RWPE1 (cell line): ENCODE data around the gene CGB8.
A peak's percentile ranks its signal among the peaks of the same experiment; 100 is the strongest.
"Not testable (repeated sequence)": the region's sequence is repeated elsewhere in the genome, so short reads cannot be mapped to it uniquely, and the experiment has no call there.

Experiments used
- CTCF ChIA-PET: fragments of 350-600 bp; sonication (Branson Sonifier 250); formaldehyde crosslinking; extraction: SDS; loops from one replicate; lab custom pipeline; 2021; lab: Yijun Ruan, JAX
- POLR2A ChIA-PET: fragments of 400-600 bp; formaldehyde crosslinking; extraction: SDS; loops from one replicate; lab custom pipeline; 2020; ENCODE audit warnings: antibody characterized with exemption; ENCODE audit not compliant: low non-redundant PET; lab: Yijun Ruan, JAX
- DNase-seq: peaks from one replicate; pipeline ENCODE4 v3.0.0; 2012; ENCODE audit warnings: low spot score
- H3K27ac ChIP-seq: fragments of 450-650 bp; 2 replicates; pipeline ENCODE4 v1.5.1; 2017
- CTCF ChIP-seq: fragments of 450-650 bp; conservative IDR thresholded peaks from 2 replicates; pipeline ENCODE4 v1.5.1; 2017; ENCODE audit warnings: low read depth, mild to moderate bottlenecking

CGB8 gene

GRCh38 chr19:49085868-49086232 lies 36.9 kb upstream of the CGB8 start:
- POLR2A ChIA-PET: no interaction called here
- CTCF ChIA-PET: no interaction called here
- no peak for DNase-seq

GRCh38 chr19:49085020-49085867 lies 36.3 kb upstream of the CGB8 start, which contains the start of gene SNRNP70:
Gene SNRNP70 (plus strand): TSS chr19:49085451. CDS start chr19:49086415, 964 bp downstream.
- POLR2A ChIA-PET: no interaction called here

More at GRCh38 chr19:49085868-49086232, 36.9 kb upstream of the CGB8 start:
- no peak for TF ChIP-seq CTCF
- peak overlapping the region; percentile 84 for H3K27ac ChIP-seq

GRCh38 chr19:49084206-49085019 lies 35.5 kb upstream of the CGB8 start:
- no peak for TF ChIP-seq CTCF
- H3K27ac ChIP-seq: peak overlapping the region; percentile 84
- ChIA-PET POLR2A (no interaction called here), CTCF (interaction anchor here (0.6 kb wide), 1 partner anchor 469 kb away, joined by 3 read pairs; the partner anchor contains the start of gene FAM83E)
- no peak for DNase-seq

More at GRCh38 chr19:49085020-49085867, 36.3 kb upstream of the CGB8 start, which contains the start of gene SNRNP70:
- peak; percentile 100 for DNase-seq
- CTCF ChIA-PET: no interaction called here
- peak within 1 kb of the TSS; percentile 84 for H3K27ac ChIP-seq
- TF ChIP-seq CTCF: no peak

- POLR2A ChIA-PET: no interaction called here
- CTCF ChIA-PET: interaction anchor here (0.5 to 0.6 kb wide), 2 partner anchors 18 to 123 kb away, joined by 3 read pairs; no protein-coding TSS in a partner anchor
- TF ChIP-seq CTCF: no peak
- no peak overlapping the region for H3K27ac ChIP-seq
- no peak for DNase-seq
These were observed 32.4 kb upstream of the CGB8 start for GRCh38 chr19:49081273-49081672.

- no peak overlapping the region for H3K27ac ChIP-seq
- TF ChIP-seq CTCF: no peak
- CTCF ChIA-PET: interaction anchor here (0.6 to 1.3 kb wide), 2 partner anchors 17 to 19 kb away, joined by 3 read pairs; no protein-coding TSS in a partner anchor
- POLR2A ChIA-PET: no interaction called here
- no peak for DNase-seq
These were observed 31.5 kb upstream of the CGB8 start for GRCh38 chr19:49080392-49080791.

GRCh38 chr19:49074869-49075268 lies 26.0 kb upstream of the CGB8 start:
- H3K27ac ChIP-seq, DNase-seq, POLR2A ChIA-PET: not testable (repeated sequence)
- peak; percentile 71 for TF ChIP-seq CTCF
- CTCF ChIA-PET: interaction anchor here (0.6 to 0.7 kb wide), 2 partner anchors 43 to 292 kb away, joined by 3 read pairs; partner anchors contain the start of gene CGB2
